IMR-90 (cell line): ENCODE measurements around the gene RECK.

Experiments
- CHD1 ChIP-seq: IDR thresholded peaks from 2 replicates; pipeline ENCODE4 v1.6.1; 2012; ENCODE audit warnings: low read depth, low read length, improper control_type of control experiment
- CTCF ChIP-seq: conservative IDR thresholded peaks from 2 replicates; pipeline ENCODE4 v1.5.1; 2012; ENCODE audit warnings: mild to moderate bottlenecking, low read depth, low read length, improper control_type of control experiment
- MAFK ChIP-seq: IDR thresholded peaks from 2 replicates; pipeline ENCODE4 v1.6.1; 2012; ENCODE audit warnings: low read depth, low read length, improper control_type of control experiment
- POLR2A ChIP-seq: IDR thresholded peaks from 2 replicates; pipeline ENCODE4 v1.6.1; 2012; ENCODE audit warnings: mild to moderate bottlenecking, low read depth, low read length
- RAD21 ChIP-seq: IDR thresholded peaks from 2 replicates; pipeline ENCODE4 v1.6.1; 2012; ENCODE audit warnings: low read length, improper control_type of control experiment
- SMC3 ChIP-seq: fragments of 150-350 bp; IDR thresholded peaks from 2 replicates; pipeline ENCODE4 v1.6.1; 2016; ENCODE audit warnings: low read depth, mild to moderate bottlenecking, antibody characterized with exemption, low read length, moderate library complexity

GRCh38 chr9:36031774-36032555 lies 4.7 kb upstream of the RECK start:
- TF ChIP-seq CTCF (no peak), POLR2A (no peak), RAD21 (no peak), MAFK (no peak), SMC3 (no peak), CHD1 (no peak)
